Measurements from ENCODE around the gene DCAF12.

- TF ChIP-seq, protein P1, sequence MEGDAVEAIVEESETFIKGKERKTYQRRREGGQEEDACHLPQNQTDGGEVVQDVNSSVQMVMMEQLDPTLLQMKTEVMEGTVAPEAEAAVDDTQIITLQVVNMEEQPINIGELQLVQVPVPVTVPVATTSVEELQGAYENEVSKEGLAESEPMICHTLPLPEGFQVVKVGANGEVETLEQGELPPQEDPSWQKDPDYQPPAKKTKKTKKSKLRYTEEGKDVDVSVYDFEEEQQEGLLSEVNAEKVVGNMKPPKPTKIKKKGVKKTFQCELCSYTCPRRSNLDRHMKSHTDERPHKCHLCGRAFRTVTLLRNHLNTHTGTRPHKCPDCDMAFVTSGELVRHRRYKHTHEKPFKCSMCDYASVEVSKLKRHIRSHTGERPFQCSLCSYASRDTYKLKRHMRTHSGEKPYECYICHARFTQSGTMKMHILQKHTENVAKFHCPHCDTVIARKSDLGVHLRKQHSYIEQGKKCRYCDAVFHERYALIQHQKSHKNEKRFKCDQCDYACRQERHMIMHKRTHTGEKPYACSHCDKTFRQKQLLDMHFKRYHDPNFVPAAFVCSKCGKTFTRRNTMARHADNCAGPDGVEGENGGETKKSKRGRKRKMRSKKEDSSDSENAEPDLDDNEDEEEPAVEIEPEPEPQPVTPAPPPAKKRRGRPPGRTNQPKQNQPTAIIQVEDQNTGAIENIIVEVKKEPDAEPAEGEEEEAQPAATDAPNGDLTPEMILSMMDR (IDR thresholded peaks at IDR 0.05): peak in 5 of 6 experiments; percentile 37 to 43 (median 39)
- peak in 1 of 2 donors; percentile 16 for TF ChIP-seq POLR2A (IDR thresholded peaks at IDR 0.05)
These were observed 13.1 kb upstream of the DCAF12 start for GRCh38 chr9:34139477-34140146.

Measured in adrenal gland (tissue), 5 donors.